Motor neuron (in vitro differentiated cells): Measurements from ENCODE around the gene EIF4E2. TPM values are rescaled to one million over a fixed set of nuclear protein-coding genes. Genes with fewer than 3 reads are reported as not detected.

ENCODE experiments used
- total RNA-seq, 8 experiments: library from RNA; unstranded; fragments of 300-600 nt; gene quantifications; 2 replicates each; pipeline versions ENCODE4 v1.2.3 to v1.2.4, GENCODE V29; 2022

The EIF4E2 gene
- total RNA-seq, 8 experiments from 2014 or later = 49.0 to 81.3 (median 73.7) TPM

Other genes with a start within 250 kb of the EIF4E2 start
- gene ALPP, start 171.9 kb upstream of the EIF4E2 start, total RNA-seq = 1 to 10 TPM in 1 of 8 experiments, under 1 TPM in 5, not detected in 2; 0.05 to 1.6 (median 0.30) TPM
- under 1 TPM in 5 of 8 experiments, not detected in 3; 0.10 to 0.38 (median 0.21) TPM for gene ALPG, start 143.8 kb upstream of the EIF4E2 start, total RNA-seq
- under 1 TPM in 5 of 8 experiments, not detected in 3; 0.10 to 0.42 (median 0.18) TPM for gene ALPI, start 94.5 kb upstream of the EIF4E2 start, total RNA-seq
- 10 to 100 TPM in 5 of 8 experiments, under 1 TPM in 2, not detected in 1; 0.13 to 83.3 (median 30.6) TPM for gene ECEL1, start 62.9 kb upstream of the EIF4E2 start, total RNA-seq
- 1 to 10 TPM in 1 of 8 experiments, under 1 TPM in 5, not detected in 2; 0.08 to 1.9 (median 0.58) TPM for gene PRSS56, start 30.3 kb upstream of the EIF4E2 start, total RNA-seq
- gene CHRND, start 24.5 kb upstream of the EIF4E2 start, total RNA-seq = under 1 TPM in 7 of 8 experiments, not detected in 1; 0.05 to 0.62 (median 0.21) TPM
- gene CHRNG, start 11.0 kb upstream of the EIF4E2 start, total RNA-seq = 1 to 10 TPM in 3 of 8 experiments, under 1 TPM in 5; 0.38 to 2.4 (median 0.93) TPM
- gene TIGD1, start 132 bp upstream of the EIF4E2 start, total RNA-seq = 10 to 100 TPM in 6 of 8 experiments, 1 to 10 TPM in 2; 6.6 to 20.3 (median 11.5) TPM
- 10 to 100 TPM in 1 of 8 experiments, 1 to 10 TPM in 6, under 1 TPM in 1; 0.92 to 22.1 (median 3.4) TPM for gene EFHD1, start 82.9 kb downstream of the EIF4E2 start, total RNA-seq
- gene GIGYF2, start 146.6 kb downstream of the EIF4E2 start, total RNA-seq = 10 to 100 TPM; 43.9 to 74.2 (median 53.6) TPM
- 1 to 10 TPM; 1.0 to 7.9 (median 1.9) TPM for gene KCNJ13, start 225.9 kb downstream of the EIF4E2 start, total RNA-seq